Right ventricle myocardium superior (tissue), 1 donor: ENCODE measurements around the gene HNRNPH2. TPM values are rescaled to one million over a fixed set of nuclear protein-coding genes. Genes with fewer than 3 reads are reported as not detected.

Experiments used
- ATAC-seq: fragments of 200-7000 bp; cut with Tn5 transposase; one replicate; pipeline ENCODE4 v1.9.1; 2020; ENCODE audit warnings: mild to moderate bottlenecking; ENCODE audit not compliant: poor library complexity
- DNase-seq: peaks from one replicate; pipeline ENCODE4 v3.0.0-alpha.2; 2020
- intact Hi-C: fragments of 100-400 bp; cut with DNase I; formaldehyde crosslinking; loops from one replicate; pipeline ENCODE4 v1.11.2; 2022
- long read RNA-seq: library from polyadenylated mRNA; unstranded; transcript quantifications from one replicate; pipeline ENCODE4 v2.0.0, GENCODE V29; 2021
- total RNA-seq: library from RNA; stranded (reverse); fragmentation: NEBNext Ultra II Directional; extraction: Animal tissue kit (Norgen Biotek cat#: 25700); gene quantifications from one replicate; pipeline ENCODE4 v1.2.1, GENCODE V29; 2021
- donor health status: DM: no; HTN: yes; CAD: no; lungs with severe emphysema.

HNRNPH2 gene
- total RNA-seq: 46.9 TPM
- long read RNA-seq, transcript HNRNPH2-201 (2 exons, 2,223 nt): major isoform, 217 of 223 reads
- long read RNA-seq, partial matches to known transcripts: 6 of 223 reads
- long read RNA-seq, other reads (novel, unspliced or antisense): 0 of 223 reads

- peak; percentile 93 for DNase-seq
- peak; percentile 97 for ATAC-seq
- intact Hi-C loops: no loop called here
Observed at GRCh38 chrX:101407748-101408531, at the start of gene HNRNPH2, which contains the start of gene GLA. Gene HNRNPH2 (plus strand): TSS chrX:101408222. CDS start chrX:101411989, 3,767 bp downstream. Gene GLA (minus strand): TSS chrX:101407925. CDS start chrX:101407903, 22 bp downstream.

- no peak for DNase-seq
- intact Hi-C loops: no loop called here
- ATAC-seq: no peak
Observed at GRCh38 chrX:101359966-101360365, 48.1 kb upstream of the HNRNPH2 start.

GRCh38 chrX:101360390-101360789, 47.6 kb upstream of the HNRNPH2 start:
- intact Hi-C loops: no loop called here
- no peak for ATAC-seq
- DNase-seq: no peak

- no peak for ATAC-seq
- intact Hi-C loops: no loop called here
- no peak for DNase-seq
Observed at GRCh38 chrX:101362116-101362515, 45.9 kb upstream of the HNRNPH2 start.

GRCh38 chrX:101362757-101363156, 45.3 kb upstream of the HNRNPH2 start:
- intact Hi-C loops: no loop called here
- DNase-seq (no peak), ATAC-seq (no peak)

- intact Hi-C loops: no loop called here
- DNase-seq (no peak), ATAC-seq (no peak)
Observed at GRCh38 chrX:101365301-101365795, 42.7 kb upstream of the HNRNPH2 start.

- ATAC-seq: no peak
- intact Hi-C loops: no loop called here
- no peak for DNase-seq
Observed at GRCh38 chrX:101368800-101369199, 39.2 kb upstream of the HNRNPH2 start.

GRCh38 chrX:101369687-101370086, 38.3 kb upstream of the HNRNPH2 start:
- ATAC-seq (no peak), DNase-seq (no peak)
- intact Hi-C loops: no loop called here

GRCh38 chrX:101370888-101371504, 37.0 kb upstream of the HNRNPH2 start:
- ATAC-seq (no peak), DNase-seq (no peak)
- intact Hi-C loops: no loop called here

- intact Hi-C loops: no loop called here
- ATAC-seq: no peak
- DNase-seq: no peak
Observed at GRCh38 chrX:101377547-101377946, 30.5 kb upstream of the HNRNPH2 start.

GRCh38 chrX:101383679-101384205, 24.3 kb upstream of the HNRNPH2 start:
- no peak for ATAC-seq
- no peak for DNase-seq
- intact Hi-C loops: no loop called here

GRCh38 chrX:101385026-101385684, 22.9 kb upstream of the HNRNPH2 start:
- intact Hi-C loops: no loop called here
- ATAC-seq: no peak

GRCh38 chrX:101385795-101386541, 22.1 kb upstream of the HNRNPH2 start, which contains the start of gene BTK:
Gene BTK (minus strand): TSS chrX:101386191. CDS start chrX:101375284, 10,907 bp downstream.
- intact Hi-C loops: no loop called here
- ATAC-seq (no peak), DNase-seq (no peak)

More at GRCh38 chrX:101385026-101385684, 22.9 kb upstream of the HNRNPH2 start:
- no peak for DNase-seq

- ATAC-seq: no peak
- no peak for DNase-seq
- intact Hi-C loops: no loop called here
Observed at GRCh38 chrX:101386542-101386885, 21.5 kb upstream of the HNRNPH2 start.

GRCh38 chrX:101388604-101389003, 19.4 kb upstream of the HNRNPH2 start:
- intact Hi-C loops: no loop called here
- no peak for DNase-seq
- no peak for ATAC-seq

GRCh38 chrX:101390664-101391525, 17.1 kb upstream of the HNRNPH2 start, which contains the start of gene RPL36A:
Gene RPL36A (plus strand): TSS chrX:101391011. CDS start chrX:101391044, 33 bp downstream.
- peak; percentile 99 for ATAC-seq
- intact Hi-C loops: no loop called here
- DNase-seq: peak; percentile 93

GRCh38 chrX:101391831-101392230, 16.2 kb upstream of the HNRNPH2 start:
- ATAC-seq: no peak
- intact Hi-C loops: no loop called here
- DNase-seq: no peak
